ENCODE results near the gene PPP3CA.

DNA sequence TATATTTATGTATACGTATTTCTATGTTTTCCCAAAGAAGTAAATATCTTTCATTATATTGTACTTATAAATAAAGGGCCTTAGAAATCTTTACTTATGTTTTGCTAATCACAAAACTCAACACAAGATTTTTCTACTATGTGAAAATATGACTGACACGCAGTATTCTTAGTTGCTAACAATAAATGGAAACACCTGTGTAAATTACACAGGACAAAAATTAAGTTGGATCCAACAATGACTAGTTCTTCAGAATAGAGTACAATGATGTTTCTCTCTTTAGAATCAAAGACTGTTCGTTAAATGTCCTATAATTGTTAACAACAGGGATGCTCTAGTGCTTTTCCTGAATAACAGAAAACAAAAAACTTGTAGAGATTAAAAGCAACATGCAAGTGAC, 96.1 kb downstream of the PPP3CA start:
- TF ChIP-seq, protein P1, sequence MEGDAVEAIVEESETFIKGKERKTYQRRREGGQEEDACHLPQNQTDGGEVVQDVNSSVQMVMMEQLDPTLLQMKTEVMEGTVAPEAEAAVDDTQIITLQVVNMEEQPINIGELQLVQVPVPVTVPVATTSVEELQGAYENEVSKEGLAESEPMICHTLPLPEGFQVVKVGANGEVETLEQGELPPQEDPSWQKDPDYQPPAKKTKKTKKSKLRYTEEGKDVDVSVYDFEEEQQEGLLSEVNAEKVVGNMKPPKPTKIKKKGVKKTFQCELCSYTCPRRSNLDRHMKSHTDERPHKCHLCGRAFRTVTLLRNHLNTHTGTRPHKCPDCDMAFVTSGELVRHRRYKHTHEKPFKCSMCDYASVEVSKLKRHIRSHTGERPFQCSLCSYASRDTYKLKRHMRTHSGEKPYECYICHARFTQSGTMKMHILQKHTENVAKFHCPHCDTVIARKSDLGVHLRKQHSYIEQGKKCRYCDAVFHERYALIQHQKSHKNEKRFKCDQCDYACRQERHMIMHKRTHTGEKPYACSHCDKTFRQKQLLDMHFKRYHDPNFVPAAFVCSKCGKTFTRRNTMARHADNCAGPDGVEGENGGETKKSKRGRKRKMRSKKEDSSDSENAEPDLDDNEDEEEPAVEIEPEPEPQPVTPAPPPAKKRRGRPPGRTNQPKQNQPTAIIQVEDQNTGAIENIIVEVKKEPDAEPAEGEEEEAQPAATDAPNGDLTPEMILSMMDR (IDR thresholded peaks at IDR 0.05), result no peak
- no peak for TF ChIP-seq POLR2AphosphoS5 (IDR thresholded peaks at IDR 0.05)

Measured in breast epithelium (tissue), 3 donors.